Limb (tissue), 2 donors: ENCODE measurements around the gene USP40.

Experiments used
- DNase-seq, 2 donors: peaks; one replicate each; pipeline ENCODE4 v3.0.0-alpha.2; 2016; ENCODE audit errors: extremely low spot score in 2 of 2

USP40 gene

DNA sequence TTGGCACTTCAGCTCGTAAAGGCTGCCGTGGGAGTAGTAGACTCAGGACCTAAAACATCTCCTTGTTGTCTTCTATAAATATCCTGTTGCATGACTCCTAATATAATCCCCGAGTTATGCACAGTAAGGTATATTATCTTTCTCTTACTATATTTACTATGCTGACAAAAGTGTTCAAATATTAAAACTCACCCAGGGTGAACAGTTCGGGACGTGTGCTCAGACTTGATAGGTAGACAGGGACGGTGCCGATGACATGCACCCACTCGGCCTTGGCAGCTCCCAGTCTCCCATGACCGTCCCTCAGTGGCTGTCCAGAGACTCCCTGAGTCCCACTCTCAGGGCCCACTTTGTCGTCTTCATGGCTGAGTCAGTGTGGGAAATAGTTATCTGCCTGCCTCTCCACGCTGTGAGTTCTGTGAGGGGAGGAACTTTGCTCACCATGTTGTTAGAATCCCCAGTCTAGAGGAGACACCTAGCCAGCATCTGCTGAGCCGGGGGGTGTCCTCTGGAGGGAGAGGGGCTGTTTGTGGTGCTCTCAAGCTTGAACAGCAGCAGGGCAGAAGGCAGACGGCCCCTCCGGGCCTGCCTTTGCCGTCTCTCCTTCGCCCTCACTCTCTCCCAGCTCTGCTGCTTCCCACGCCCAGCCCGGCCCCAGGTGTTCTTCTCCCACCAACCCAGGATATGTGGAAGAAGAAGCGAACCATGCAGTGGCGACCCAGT is 137.2 kb downstream of the USP40 start:
- DNase-seq = no peak

DNA sequence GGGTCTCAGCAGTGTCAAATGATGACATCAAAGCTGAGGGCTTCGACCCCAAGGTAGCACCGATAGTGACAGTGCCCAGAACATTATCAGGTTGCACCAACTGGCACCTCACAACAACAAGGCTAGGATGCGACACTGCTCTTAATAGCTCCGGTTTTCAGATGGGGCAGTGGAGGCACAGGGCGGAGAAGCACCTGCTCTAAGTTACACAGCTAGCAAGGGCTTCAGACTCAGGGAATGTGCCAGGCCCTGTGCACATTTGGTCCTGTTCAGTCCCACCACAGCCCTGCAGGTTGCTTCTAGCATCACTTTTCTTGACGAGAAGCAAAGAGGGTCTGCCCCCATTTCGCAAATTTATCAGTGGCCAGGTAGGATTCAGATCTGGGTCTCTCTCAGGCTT is 138.1 kb downstream of the USP40 start:
- no peak for DNase-seq

DNA sequence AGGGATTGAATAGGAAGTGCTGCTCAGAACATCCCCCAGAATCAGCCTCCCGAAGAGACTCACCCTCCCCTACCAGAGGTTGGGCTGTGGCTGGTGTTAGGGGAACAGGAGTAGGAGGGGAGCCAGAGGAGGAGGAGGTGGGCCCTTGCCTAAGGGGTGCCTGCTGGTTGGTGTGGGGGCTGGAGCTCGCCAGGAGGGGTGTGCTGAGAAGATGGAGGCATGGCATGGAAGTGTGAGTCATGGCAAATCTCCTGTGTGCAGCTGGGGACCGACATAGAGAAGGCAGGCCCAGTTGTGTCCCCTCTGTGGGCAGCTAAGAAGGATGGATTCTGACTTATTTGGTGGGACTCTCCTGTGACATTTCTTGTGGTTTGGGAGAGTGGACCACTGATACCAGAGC is 138.6 kb downstream of the USP40 start:
- no peak for DNase-seq

DNA sequence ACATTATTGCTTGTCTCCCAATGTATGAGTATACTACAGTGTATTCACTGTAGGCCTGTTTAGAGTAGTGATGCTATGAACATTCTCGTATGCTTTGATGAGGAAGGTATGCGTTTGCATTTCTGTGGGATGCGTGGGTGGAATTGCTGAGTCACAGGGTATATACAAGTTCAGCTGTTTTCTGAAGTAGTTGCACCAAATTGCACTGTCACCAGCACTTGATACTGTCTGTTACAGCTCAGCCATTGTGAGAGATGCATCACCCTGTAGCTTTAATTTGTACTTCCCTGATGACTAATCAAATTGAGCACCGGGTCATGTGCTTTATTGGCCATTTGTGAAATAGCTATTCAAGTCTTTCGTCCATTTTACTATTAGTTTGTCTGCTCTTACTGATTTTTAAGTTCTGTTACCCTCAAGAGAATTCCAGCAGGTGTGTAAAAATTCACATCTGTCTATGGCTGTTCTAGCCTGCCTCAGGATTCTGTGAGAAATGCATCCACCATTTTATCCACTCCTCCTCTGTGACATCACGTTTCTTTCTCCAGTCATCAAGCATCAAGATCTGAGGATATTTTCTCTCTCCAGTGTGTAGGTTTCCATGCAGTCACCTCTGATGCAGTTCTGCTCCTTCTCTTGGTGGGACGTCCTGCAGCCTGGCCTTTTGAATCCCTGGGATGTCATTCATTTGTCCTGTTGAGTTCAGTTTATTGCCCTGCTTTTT is 139.8 kb downstream of the USP40 start:
- no peak for DNase-seq
